ENCODE data around the gene TRIM10. TPM values are rescaled to one million over a fixed set of nuclear protein-coding genes. Genes with fewer than 3 reads are reported as not detected.
A peak's percentile ranks its signal among the peaks of the same experiment; 100 is the strongest.

The TRIM10 gene, protein sequence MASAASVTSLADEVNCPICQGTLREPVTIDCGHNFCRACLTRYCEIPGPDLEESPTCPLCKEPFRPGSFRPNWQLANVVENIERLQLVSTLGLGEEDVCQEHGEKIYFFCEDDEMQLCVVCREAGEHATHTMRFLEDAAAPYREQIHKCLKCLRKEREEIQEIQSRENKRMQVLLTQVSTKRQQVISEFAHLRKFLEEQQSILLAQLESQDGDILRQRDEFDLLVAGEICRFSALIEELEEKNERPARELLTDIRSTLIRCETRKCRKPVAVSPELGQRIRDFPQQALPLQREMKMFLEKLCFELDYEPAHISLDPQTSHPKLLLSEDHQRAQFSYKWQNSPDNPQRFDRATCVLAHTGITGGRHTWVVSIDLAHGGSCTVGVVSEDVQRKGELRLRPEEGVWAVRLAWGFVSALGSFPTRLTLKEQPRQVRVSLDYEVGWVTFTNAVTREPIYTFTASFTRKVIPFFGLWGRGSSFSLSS
- total RNA-seq: not detected
- 0.38 TPM for total RNA-seq (2013)

DNA sequence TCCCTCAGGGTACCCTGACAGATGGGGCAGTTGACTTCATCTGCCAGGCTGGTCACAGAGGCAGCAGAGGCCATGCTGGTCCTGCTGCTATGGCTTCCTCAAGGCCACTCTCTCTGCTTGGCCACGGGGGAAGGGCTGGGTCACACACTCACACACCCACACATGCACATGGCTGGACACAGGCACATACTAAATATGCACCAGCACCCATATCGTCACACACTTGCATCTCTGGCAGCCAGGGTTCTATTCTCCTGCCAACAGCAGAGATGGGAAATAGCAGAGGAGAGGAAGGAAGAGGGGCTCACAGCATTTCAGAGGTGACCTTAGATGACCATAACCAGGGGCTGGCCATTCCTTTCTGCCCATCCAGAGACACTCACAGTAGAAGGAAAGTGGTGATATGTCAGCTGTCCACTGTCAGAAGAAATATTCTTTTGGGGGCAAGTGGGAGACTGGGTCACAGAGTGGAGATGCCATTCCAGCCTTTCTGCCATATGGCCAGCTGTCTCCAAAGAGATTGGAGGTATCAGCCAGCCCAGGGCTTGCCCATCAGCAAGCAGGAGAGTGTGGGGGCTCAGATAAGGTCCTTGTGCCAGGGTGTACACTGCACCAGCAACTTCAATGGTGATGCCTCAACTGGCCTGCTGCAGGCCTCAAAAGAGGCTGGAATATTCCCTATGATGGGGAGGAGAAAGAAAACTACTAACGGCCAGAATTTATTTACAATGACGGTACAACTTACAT lies at the start of gene TRIM10:
TSS of gene TRIM10 (minus strand) at position 427 of the 747 bp plus-strand sequence. CDS start at position 74, 353 bp downstream.
- no peak within 1 kb of the TSS for H3K27ac ChIP-seq (ENCODE audit: low read length)
- Mint-ChIP-seq H3K4me1 (no peaks in the 10 kb centered on the region), H3K36me3 (no peaks in the 10 kb centered on the region), H3K27me3 (ENCODE audit: low read depth in 2 of 2) (peaks cover 10 to 32% of the 10 kb centered on the region in 2 donors), H3K4me3 (no peak within 1 kb of the TSS), H3K9me3 (no peaks in the 10 kb centered on the region), H3K27ac (no peak within 1 kb of the TSS)
- no peak within 1 kb of the TSS for H3K4me3 ChIP-seq (ENCODE audit: low read length)
- TF ChIP-seq, protein P1, sequence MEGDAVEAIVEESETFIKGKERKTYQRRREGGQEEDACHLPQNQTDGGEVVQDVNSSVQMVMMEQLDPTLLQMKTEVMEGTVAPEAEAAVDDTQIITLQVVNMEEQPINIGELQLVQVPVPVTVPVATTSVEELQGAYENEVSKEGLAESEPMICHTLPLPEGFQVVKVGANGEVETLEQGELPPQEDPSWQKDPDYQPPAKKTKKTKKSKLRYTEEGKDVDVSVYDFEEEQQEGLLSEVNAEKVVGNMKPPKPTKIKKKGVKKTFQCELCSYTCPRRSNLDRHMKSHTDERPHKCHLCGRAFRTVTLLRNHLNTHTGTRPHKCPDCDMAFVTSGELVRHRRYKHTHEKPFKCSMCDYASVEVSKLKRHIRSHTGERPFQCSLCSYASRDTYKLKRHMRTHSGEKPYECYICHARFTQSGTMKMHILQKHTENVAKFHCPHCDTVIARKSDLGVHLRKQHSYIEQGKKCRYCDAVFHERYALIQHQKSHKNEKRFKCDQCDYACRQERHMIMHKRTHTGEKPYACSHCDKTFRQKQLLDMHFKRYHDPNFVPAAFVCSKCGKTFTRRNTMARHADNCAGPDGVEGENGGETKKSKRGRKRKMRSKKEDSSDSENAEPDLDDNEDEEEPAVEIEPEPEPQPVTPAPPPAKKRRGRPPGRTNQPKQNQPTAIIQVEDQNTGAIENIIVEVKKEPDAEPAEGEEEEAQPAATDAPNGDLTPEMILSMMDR (IDR thresholded peaks at IDR 0.05): no peak
- intact Hi-C loops (cut with micrococcal nuclease): no loop called here
- no peaks in the 10 kb centered on the region for H3K36me3 ChIP-seq (ENCODE audit: control insufficient read depth, insufficient read depth, low read length)
- ATAC-seq: no peak
- H3K9me3 ChIP-seq (ENCODE audit: control insufficient read depth, insufficient read depth, low read length): no peaks in the 10 kb centered on the region
- WGBS (ENCODE audit: insufficient coverage): 88% methylated on average over 3 of the region's 4 CpGs
- peaks cover 2% of the 10 kb centered on the region for H3K27me3 ChIP-seq (ENCODE audit: control insufficient read depth, insufficient read depth, low read length)
- no peaks in the 10 kb centered on the region for H3K4me1 ChIP-seq (ENCODE audit: control insufficient read depth, insufficient read depth, low read length)
- DNase-seq: no peak

DNA sequence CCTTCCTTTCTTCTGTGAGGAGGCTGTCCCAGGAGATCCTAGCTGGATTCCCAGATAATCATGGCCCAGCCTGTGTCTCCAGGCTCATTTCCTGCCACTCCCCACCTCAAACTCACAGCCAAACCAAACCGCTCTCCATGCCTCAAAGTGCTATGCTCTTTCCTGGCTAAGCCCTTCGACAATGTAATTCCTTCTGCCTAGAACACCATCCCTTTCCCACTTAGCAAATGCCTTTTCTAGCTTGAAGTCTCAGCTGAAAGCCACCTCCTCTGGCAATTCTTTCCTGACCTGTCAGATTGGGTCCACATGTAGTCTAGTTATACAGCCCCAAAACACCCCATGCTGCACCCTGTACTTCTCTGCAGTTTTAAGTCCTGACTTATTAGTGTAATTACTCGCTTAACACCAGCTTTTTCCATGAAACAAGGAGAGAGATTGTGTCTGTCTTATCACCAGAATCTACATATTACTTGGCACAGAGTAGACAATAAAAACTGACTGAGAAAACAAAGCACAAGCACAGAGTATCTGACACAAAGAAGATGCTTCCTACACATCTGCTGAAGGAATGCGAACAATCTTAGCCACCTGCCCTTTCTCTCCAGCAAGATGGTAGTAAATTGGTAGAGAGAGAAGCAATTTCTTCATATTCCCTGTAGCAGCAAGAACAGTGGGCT lies 46.7 kb upstream of the TRIM10 start:
- Histone ChIP-seq H3K9me3 (ENCODE audit: control insufficient read depth, insufficient read depth, low read length) (no peaks in the 10 kb centered on the region), H3K27me3 (ENCODE audit: control insufficient read depth, insufficient read depth, low read length) (no peaks in the 10 kb centered on the region), H3K4me1 (ENCODE audit: control insufficient read depth, insufficient read depth, low read length) (peaks cover 32% of the 10 kb centered on the region), H3K36me3 (ENCODE audit: control insufficient read depth, insufficient read depth, low read length) (peaks cover 10% of the 10 kb centered on the region), H3K27ac (ENCODE audit: low read length) (no peak overlapping the region), H3K4me3 (ENCODE audit: low read length) (no peak overlapping the region)
- TF ChIP-seq, protein P1 (IDR thresholded peaks at IDR 0.05): no peak
- Mint-ChIP-seq H3K4me1 (peaks cover 81 to 86% of the 10 kb centered on the region in 2 donors), H3K4me3 (no peak overlapping the region), H3K27me3 (ENCODE audit: low read depth in 2 of 2) (no peaks in the 10 kb centered on the region), H3K36me3 (no peaks in the 10 kb centered on the region), H3K27ac (peak overlapping the region; percentile 6 to 62), H3K9me3 (no peaks in the 10 kb centered on the region)
- DNase-seq: no peak
- intact Hi-C loops (cut with micrococcal nuclease): no loop called here
- 91% methylated on average over 3 of the region's 4 CpGs for WGBS (ENCODE audit: insufficient coverage)
- no peak for ATAC-seq

GRCh38 chr6:30206799-30207618 lies 46.0 kb upstream of the TRIM10 start:
- TF ChIP-seq, protein P1 (IDR thresholded peaks at IDR 0.05): no peak
- ATAC-seq (no peak), DNase-seq (no peak)
- 82% methylated on average over 11 of the region's 11 CpGs for WGBS (ENCODE audit: insufficient coverage)
- Histone ChIP-seq H3K27me3 (ENCODE audit: control insufficient read depth, insufficient read depth, low read length) (no peaks in the 10 kb centered on the region), H3K9me3 (ENCODE audit: control insufficient read depth, insufficient read depth, low read length) (no peaks in the 10 kb centered on the region), H3K4me3 (ENCODE audit: low read length) (no peak overlapping the region), H3K4me1 (ENCODE audit: control insufficient read depth, insufficient read depth, low read length) (peaks cover 32% of the 10 kb centered on the region), H3K36me3 (ENCODE audit: control insufficient read depth, insufficient read depth, low read length) (peaks cover 12% of the 10 kb centered on the region), H3K27ac (ENCODE audit: low read length) (no peak overlapping the region)
- Mint-ChIP-seq H3K27ac (peak overlapping the region; percentile 46 to 62), H3K27me3 (ENCODE audit: low read depth in 2 of 2) (no peaks in the 10 kb centered on the region), H3K4me1 (peaks cover 80 to 85% of the 10 kb centered on the region in 2 donors), H3K4me3 (no peak overlapping the region), H3K36me3 (no peaks in the 10 kb centered on the region), H3K9me3 (no peaks in the 10 kb centered on the region)
- intact Hi-C loops (cut with micrococcal nuclease): no loop called here
